GM18505 (cell line): ENCODE data around the gene INSR.

Experiments
- ATAC-seq: cut with Tn5 transposase; IDR thresholded peaks from one replicate; pipeline ENCODE4 v1.9.1; 2021; ENCODE audit not compliant: unreplicated experiment
- POLR2A ChIP-seq: IDR thresholded peaks from 4 replicates; pipeline ENCODE4 v1.6.1; 2011; ENCODE audit warnings: borderline replicate concordance; ENCODE audit not compliant: insufficient read depth, insufficient read length; ENCODE audit errors: extremely low read depth

Gene INSR

DNA sequence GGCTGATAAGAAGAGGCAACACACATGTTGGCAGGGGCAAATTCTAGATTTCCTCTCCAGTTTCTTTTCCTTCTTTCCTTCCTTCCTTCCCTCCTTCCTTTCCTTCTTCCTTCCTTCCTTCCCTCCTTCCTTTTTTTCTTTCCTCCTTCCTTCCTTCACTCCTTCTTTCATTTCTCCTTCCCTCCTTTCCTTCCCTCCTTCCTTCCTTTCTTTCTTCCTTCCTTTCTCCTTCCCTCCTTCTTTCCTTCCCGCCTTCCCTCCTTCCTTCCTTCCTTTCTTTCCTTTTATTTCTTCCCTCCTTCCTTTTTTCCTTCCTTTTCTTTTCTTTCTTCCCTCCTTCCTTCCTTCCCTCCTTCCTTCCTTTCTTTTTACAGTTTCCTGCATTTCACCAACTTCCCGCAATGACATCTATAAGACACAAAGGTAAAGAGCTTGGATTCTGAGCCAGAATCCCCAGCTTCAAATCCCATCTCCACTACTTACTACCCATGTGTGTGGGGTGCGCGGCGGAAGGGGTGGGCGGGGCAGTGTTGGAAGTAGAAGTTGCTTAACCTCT lies 35.3 kb downstream of the INSR start:
- no peak for TF ChIP-seq POLR2A

DNA sequence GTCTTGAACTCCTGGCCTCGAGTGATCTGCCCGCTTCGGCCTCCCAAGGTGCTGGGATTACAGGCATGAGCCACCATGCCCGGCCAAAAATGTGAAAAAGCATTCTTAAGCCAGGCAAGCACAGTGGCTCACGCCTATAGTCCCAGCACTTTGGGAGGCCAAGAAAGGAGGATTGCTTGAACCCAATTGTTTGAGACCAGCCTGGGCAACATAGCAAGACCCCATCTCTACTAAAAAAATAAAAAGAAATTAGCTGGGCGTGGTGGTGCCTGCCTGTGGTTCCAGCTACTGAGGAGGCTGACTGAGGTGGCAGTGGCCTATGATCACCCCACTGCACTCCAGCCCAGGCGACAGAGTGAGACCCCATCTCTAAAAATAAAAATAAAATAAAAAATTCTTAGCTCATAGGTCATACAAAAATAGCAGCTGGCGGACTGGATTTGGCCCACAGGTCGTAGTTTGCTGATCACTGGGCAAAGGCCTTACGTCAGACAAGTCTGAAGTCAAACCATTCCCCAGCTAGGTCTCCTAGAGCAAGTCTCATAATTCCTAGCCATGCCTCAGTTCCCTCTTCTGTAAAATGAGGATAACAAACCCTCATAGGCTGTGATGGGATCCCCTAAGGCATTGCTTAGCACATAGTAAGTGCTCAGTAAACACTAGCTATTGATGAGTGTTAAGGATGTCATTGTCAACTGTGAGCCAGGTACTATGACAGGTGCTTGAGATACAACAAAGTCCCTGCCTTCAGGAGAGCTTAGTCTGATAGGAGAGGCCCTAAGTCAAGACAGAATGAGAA lies 36.0 kb downstream of the INSR start:
- no peak for ATAC-seq
- TF ChIP-seq POLR2A, result no peak

More for the DNA sequence above, 35.3 kb downstream of the INSR start:
- ATAC-seq, result no peak

DNA sequence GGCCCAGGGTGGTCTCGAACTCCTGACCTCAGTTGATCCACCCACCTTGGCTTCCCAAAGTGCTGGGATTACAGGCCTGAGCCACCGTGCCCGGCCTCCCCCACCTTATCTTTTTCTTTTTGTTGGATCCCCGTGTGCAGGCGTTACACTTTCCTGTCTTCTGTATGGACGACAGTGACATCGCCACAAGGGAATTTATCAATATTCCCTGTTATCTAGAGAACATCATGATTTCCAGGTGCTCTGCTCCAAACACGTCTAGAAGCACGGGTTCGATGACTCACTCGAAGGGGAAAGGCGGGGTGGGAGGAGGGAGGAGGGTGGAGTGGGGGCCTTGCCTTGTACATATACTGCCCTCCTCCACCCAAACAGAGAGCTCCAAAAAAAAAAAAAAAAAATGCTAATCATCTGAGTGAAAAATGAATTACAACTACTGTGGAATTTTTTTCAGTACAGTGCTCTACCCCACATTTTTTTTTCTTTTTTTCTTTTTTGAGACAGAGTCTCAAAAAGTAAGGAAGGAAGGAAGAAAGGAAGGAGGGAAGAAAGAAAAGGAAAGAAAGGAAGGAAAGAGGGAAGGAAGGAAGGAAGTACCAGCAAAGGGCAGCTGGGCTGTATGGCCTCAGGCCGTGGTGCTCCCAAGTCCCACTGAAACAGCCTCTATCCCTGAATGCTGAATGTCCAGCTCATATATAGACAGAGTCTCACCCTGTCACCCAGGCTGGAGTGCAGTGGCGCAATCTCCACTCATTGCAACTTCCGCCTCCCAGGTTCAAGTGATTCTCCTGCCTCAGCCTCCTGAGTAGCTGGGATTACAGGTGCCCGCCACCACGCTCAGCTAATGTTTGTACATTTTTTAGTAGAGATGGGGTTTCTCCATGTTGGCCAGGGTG lies 36.8 kb downstream of the INSR start:
- no peak for TF ChIP-seq POLR2A

DNA sequence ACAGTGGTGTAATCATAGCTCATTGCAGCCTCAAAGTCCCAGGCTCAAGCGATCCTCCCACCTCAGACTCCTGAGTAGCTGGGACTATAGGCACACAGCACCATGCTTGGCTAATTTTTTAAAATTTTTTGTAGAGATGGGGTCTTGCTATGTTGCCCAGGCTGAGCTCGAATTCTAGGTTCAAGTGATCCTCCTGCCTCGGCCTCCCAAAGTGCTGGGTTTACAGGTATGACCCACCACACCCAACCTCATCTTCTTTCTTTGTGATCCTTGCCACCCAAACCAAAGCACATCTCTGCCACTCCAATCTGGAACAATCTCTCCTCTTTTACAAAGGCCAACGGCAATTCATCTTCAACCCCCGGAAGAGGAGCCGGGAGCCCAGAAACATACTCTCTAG lies 38.6 kb downstream of the INSR start:
- no peak for ATAC-seq
- TF ChIP-seq POLR2A, result no peak

More for the DNA sequence above, 36.8 kb downstream of the INSR start:
- ATAC-seq, result no peak

DNA sequence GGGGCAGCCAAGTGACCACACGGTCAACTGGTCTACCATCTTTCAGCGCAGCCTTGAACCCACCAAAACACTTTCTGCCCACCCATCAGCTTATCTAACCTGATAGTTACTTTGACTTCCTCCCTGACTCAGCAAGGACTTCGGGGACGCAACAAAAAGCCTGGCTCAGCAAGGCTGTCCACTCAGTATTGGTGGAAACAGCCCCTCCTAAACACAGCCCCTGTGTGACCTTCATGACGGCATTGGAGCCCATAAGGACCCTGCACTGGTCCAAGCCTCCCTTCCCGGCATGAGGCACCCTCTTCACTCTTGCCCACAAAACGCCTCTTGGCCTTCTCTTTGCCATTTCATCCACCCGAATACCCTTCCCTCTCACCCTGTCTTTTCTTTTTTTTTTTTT lies 39.1 kb downstream of the INSR start:
- no peak for TF ChIP-seq POLR2A
- no peak for ATAC-seq

- ATAC-seq, result no peak
- no peak for TF ChIP-seq POLR2A
These were observed 39.6 kb downstream of the INSR start for GRCh38 chr19:7254590-7254989.

- TF ChIP-seq POLR2A, result no peak
- ATAC-seq, result no peak
These were observed 41.9 kb downstream of the INSR start for GRCh38 chr19:7252364-7252763.

DNA sequence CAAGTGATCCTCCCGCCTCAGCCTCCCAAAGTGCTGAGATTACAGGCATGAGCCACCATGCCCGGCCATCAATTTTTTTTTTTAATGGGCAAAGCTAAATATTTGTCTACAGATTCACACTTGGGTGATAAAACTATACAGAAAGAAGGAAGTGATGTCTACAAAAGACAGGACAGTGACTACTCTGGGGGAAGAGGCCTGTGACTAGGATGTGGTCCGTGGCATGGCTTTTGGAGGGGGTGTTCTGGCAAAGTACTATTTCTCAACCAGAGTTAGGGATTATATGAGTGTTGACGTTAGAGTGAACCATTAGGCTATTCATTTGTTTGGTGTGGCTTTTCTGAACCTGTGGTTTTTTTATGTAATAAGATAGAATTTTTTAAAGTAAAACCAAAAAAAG lies 42.7 kb downstream of the INSR start:
- TF ChIP-seq POLR2A, result no peak
- no peak for ATAC-seq

GRCh38 chr19:7250951-7251350 lies 43.3 kb downstream of the INSR start:
- no peak for TF ChIP-seq POLR2A
- ATAC-seq, result no peak

- TF ChIP-seq POLR2A, result no peak
These were observed 44.1 kb downstream of the INSR start for GRCh38 chr19:7250057-7250596.

DNA sequence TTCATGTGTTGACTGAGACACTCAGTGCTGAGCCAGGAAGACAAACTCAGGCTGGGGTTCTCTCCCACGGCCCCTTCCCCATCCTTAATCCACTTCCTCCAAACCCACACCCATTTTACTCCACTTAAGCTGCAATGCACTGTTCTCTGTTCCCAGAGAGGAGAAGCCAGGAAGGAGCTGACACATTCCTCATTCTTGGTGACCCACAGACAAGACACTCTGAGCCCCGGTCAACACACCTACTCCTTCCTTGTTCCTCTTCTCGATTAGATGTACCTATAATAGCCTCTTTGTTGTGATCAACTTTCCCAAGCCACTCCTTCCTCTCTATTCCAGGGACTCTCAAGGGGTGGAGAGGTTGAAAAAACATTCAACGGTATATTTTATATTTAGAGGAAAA lies 47.1 kb downstream of the INSR start:
- TF ChIP-seq POLR2A, result no peak
- ATAC-seq, result no peak

More at GRCh38 chr19:7250057-7250596, 44.1 kb downstream of the INSR start:
- no peak for ATAC-seq

DNA sequence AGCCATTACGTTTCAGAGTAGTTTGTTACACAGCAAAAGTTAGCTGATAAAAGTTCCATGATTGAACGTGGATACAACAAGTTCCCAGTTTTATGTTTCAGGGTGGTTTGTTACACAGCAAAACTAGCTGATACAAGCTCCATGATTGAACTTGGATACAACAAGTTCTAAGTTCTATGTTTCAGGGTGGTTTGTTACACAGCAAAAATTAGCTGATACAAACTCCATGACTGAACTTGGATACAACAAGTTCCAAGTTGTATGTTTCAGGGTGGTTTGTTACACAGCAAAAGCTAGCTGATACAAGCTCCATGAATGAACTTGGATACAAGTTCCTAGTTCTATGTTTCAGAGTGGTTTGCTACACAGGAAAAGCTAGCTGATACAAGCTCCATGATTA lies 47.6 kb downstream of the INSR start:
- no peak for TF ChIP-seq POLR2A
- ATAC-seq, result no peak

DNA sequence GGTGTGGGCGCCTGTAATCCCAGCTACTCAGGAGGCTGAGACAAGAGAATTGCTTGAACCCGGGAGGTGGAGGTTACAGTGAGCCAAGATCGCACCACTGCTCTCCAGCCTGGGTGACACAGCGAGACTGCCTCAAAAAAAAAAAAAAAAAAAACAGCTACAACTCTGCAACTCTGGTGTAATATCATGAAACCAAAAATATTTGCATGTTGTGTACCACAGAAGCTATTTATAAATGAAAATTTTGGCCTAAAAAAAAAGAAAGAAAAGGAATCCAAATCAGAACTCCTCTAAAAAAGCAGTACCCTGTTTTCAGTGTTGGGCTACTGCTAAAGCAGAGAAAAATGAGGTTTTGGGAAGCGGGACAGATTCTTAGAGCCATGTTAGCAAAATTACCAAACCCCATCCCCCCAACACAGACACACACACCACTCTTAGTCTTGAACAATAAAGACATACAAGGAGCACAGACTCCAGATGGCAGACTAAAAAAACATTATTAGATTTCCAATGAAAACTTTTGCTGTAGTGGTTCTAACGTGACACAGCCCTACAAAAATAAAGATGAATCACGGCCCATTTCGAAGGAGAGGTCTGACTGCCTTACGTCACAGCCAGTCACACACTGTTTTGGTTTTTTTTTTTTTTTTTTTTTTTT lies 51.5 kb downstream of the INSR start:
- TF ChIP-seq POLR2A, result no peak
- no peak for ATAC-seq

DNA sequence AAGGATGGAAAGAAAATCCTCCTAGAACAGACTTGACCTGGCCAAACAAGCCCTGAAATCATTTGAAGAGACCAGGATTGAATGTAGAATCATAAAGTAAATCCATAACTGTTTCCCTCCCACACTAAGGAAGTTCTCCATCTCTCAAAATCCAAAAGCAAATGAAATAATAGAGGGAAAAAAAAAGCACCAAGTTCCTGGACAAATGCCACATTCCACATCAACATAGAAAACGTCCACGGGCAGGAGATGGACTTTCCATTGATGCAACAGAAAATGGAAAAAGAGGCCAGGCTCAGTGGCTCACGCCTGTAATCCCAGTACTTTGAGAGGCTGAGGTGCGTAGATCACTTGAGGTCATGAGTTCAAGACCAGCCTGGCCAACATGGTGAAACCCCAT lies 56.2 kb downstream of the INSR start:
- no peak for ATAC-seq
- no peak for TF ChIP-seq POLR2A

DNA sequence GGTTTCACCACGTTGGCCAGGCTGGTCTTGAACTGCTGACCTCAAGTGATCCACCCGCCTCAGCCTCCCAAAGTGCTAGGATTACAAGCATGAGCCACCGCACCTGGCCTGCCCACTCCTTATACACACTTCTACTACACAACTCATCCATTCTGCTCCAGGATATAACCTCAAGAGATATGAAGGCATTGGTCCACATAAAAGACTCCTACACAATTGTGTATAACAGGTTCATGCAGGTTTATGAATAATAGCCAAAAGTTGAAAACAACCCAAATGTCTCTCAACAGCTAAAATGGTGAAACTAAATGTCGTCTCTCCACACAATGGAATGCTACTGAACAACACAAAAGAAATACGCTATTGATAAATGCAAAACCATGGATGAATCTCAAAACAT lies 58.1 kb downstream of the INSR start:
- TF ChIP-seq POLR2A, result no peak
- ATAC-seq, result no peak
